GM19043 (cell line): ENCODE measurements around the gene PAM.
"Not testable (repeated sequence)": the region's sequence is repeated elsewhere in the genome, so short reads cannot be mapped to it uniquely, and the experiment has no call there.

Experiments
- ATAC-seq: cut with Tn5 transposase; IDR thresholded peaks from one replicate; pipeline ENCODE4 v1.9.1; 2021; ENCODE audit warnings: low read depth; ENCODE audit not compliant: unreplicated experiment

The PAM gene

GRCh38 chr5:102974177-102974576 lies 219.1 kb downstream of the PAM start:
- no peak for ATAC-seq

- ATAC-seq: no peak
Measured at GRCh38 chr5:102975045-102975444, 219.9 kb downstream of the PAM start.

GRCh38 chr5:102975457-102976182 lies 220.5 kb downstream of the PAM start:
- no peak for ATAC-seq

GRCh38 chr5:102981957-102982635 lies 227.0 kb downstream of the PAM start:
- no peak for ATAC-seq

- ATAC-seq: no peak
Measured at GRCh38 chr5:102986074-102986473, 231.0 kb downstream of the PAM start.

- ATAC-seq: no peak
Measured at GRCh38 chr5:102988459-102988858, 233.4 kb downstream of the PAM start.

- ATAC-seq: no peak
Measured at GRCh38 chr5:102991802-102992201, 236.7 kb downstream of the PAM start.

GRCh38 chr5:102996011-102996575 lies 241.0 kb downstream of the PAM start:
- no peak for ATAC-seq

- no peak for ATAC-seq
Measured at GRCh38 chr5:102998224-102998623, 243.1 kb downstream of the PAM start.

GRCh38 chr5:102999191-102999590 lies 244.1 kb downstream of the PAM start:
- no peak for ATAC-seq

GRCh38 chr5:102999621-103000020 lies 244.5 kb downstream of the PAM start:
- not testable (repeated sequence) for ATAC-seq

GRCh38 chr5:103000089-103000488 lies 245.0 kb downstream of the PAM start:
- ATAC-seq: no peak

GRCh38 chr5:103003872-103004271 lies 248.8 kb downstream of the PAM start:
- no peak for ATAC-seq

- no peak for ATAC-seq
Measured at GRCh38 chr5:103005276-103005675, 250.2 kb downstream of the PAM start.

GRCh38 chr5:103006921-103007320 lies 251.8 kb downstream of the PAM start:
- no peak for ATAC-seq

- no peak for ATAC-seq
Measured at GRCh38 chr5:103010168-103010567, 255.1 kb downstream of the PAM start.

- ATAC-seq: no peak
Measured at GRCh38 chr5:103013933-103014552, 258.9 kb downstream of the PAM start.

- no peak for ATAC-seq
Measured at GRCh38 chr5:103014983-103015382, 259.9 kb downstream of the PAM start.

- no peak for ATAC-seq
Measured at GRCh38 chr5:103016167-103016566, 261.1 kb downstream of the PAM start.

- no peak for ATAC-seq
Measured at GRCh38 chr5:103019804-103020203, 264.7 kb downstream of the PAM start.

- peak; percentile 92 for ATAC-seq
Measured at GRCh38 chr5:103021314-103021713, 266.2 kb downstream of the PAM start.
